ENCODE results near the gene MYBPH.

- TF ChIP-seq CTCF (IDR thresholded peaks at IDR 0.05 in 8 of 11, conservative IDR thresholded peaks at IDR 0.05 in 3 of 11) (no peak), POLR2A (IDR thresholded peaks at IDR 0.05) (no peak), POLR2AphosphoS5 (IDR thresholded peaks at IDR 0.05) (no peak)
Measured at GRCh38 chr1:203150511-203151297, 24.9 kb downstream of the MYBPH start.
